H1 (cell line): ENCODE results near the gene FMO5. TPM values are rescaled to one million over a fixed set of nuclear protein-coding genes. Genes with fewer than 3 reads are reported as not detected.

ENCODE experiments used
- CHD7 ChIP-seq: fragments of 300-600 bp; sonication (generic); IDR thresholded peaks from 2 replicates; pipeline ENCODE4 v1.7.1; 2012; ENCODE audit warnings: low read length, moderate library complexity, mild to moderate bottlenecking, inconsistent platforms; ENCODE audit not compliant: insufficient replicate concordance
- GABPA ChIP-seq: IDR thresholded peaks from 2 replicates; pipeline ENCODE4 v1.6.1; 2011; ENCODE audit warnings: mild to moderate bottlenecking, low read length, moderate library complexity, borderline replicate concordance; ENCODE audit not compliant: insufficient read depth
- HDAC6 ChIP-seq: IDR thresholded peaks from one replicate; pipeline ENCODE4 v1.7.1; 2012; ENCODE audit warnings: low read depth, mild to moderate bottlenecking, inconsistent platforms, low read length, moderate library complexity
- NANOG ChIP-seq: IDR thresholded peaks from 2 replicates; pipeline ENCODE4 v1.6.1; 2011; ENCODE audit warnings: low read length, low read depth, mild to moderate bottlenecking, inconsistent platforms; ENCODE audit not compliant: insufficient read depth, poor library complexity, severe bottlenecking
- POU5F1 ChIP-seq: IDR thresholded peaks from 2 replicates; pipeline ENCODE4 v1.6.1; 2011; ENCODE audit warnings: low read depth, mild to moderate bottlenecking, low read length, moderate library complexity
- SP4 ChIP-seq: IDR thresholded peaks from 2 replicates; pipeline ENCODE4 v1.6.1; 2012; ENCODE audit warnings: low read length, inconsistent platforms
- TBP ChIP-seq: IDR thresholded peaks from 2 replicates; pipeline ENCODE4 v1.6.1; 2011; ENCODE audit warnings: low read depth, low read length, improper control_type of control experiment
- TEAD4 ChIP-seq: IDR thresholded peaks from 2 replicates; pipeline ENCODE4 v1.6.1; 2012; ENCODE audit warnings: low read depth, low read length, inconsistent platforms, mixed read lengths
- YY1 ChIP-seq: IDR thresholded peaks from 2 replicates; pipeline ENCODE4 v1.6.1; 2011; ENCODE audit warnings: low read depth, mild to moderate bottlenecking, low read length
- polyA plus RNA-seq, 7 experiments: library from polyadenylated mRNA; depleted of rRNA in 3 of 7; stranded (reverse) in 5 of 7; unstranded in 2 of 7; fragments of >200 nt in 5 of 7; fragments of 200-250 nt in 2 of 7; gene quantifications; 1 replicate in 5 of 7; 2 replicates in 1 of 7; 4 replicates in 1 of 7; pipeline versions ENCODE4 v1.2.1 to v1.2.3, GENCODE V29; 2011 to 2013; ENCODE audit warnings: missing spikeins in 2 of 7, mixed read lengths in 2 of 7
- total RNA-seq: library from RNA; stranded (reverse); fragmentation: NEBNext Ultra II Directional; extraction: Animal tissue kit (Norgen Biotek cat#: 25700); gene quantifications from 2 replicates; pipeline ENCODE4 v1.2.1, GENCODE V29; 2021

FMO5 gene
- total and polyA plus RNA-seq, 2 of the 8 experiments (the other 6 are each of a cell fraction or from before 2014, with no cell fraction given) = 0.27 to 0.34 TPM

GRCh38 chr1:147246044-147246690 lies 21.0 kb upstream of the FMO5 start (continued):
- TF ChIP-seq CHD7 (no peak), NANOG (no peak), YY1 (no peak), SP4 (no peak), HDAC6 (no peak), TEAD4 (no peak), POU5F1 (no peak), TBP (no peak), GABPA (no peak)
